ENCODE results near the gene BICRA. TPM values are rescaled to one million over a fixed set of nuclear protein-coding genes. Genes with fewer than 3 reads are reported as not detected.
A peak's percentile ranks its signal among the peaks of the same experiment; 100 is the strongest.

Gene BICRA
- total RNA-seq, 4 donors from 2014 or later: 8.4 to 35.2 (median 28.7) TPM

GRCh38 chr19:47644743-47645482 is 36.0 kb downstream of the BICRA start:
- no peak overlapping the region for H3K4me3 ChIP-seq
- in situ Hi-C loops (cut with MboI; ENCODE audit: low sequenced_read_pairs in 4 of 4): no loop called here
- peaks cover 38 to 49% of the 10 kb centered on the region in 2 donors for H3K4me1 ChIP-seq

GRCh38 chr19:47646924-47647323 is 38.0 kb downstream of the BICRA start:
- TF ChIP-seq POLR2A (IDR thresholded peaks at IDR 0.05): no peak
- no peak for TF ChIP-seq CTCF (IDR thresholded peaks at IDR 0.05 in 4 of 5, conservative IDR thresholded peaks at IDR 0.05 in 1 of 5)
- H3K27me3 ChIP-seq: no peaks in the 10 kb centered on the region
- H3K27ac ChIP-seq: peak overlapping the region; percentile 81 to 92 (median 84)
- no peaks in the 10 kb centered on the region for H3K9me3 ChIP-seq
- H3K36me3 ChIP-seq: no peaks in the 10 kb centered on the region
- in situ Hi-C loops (cut with MboI; ENCODE audit: low sequenced_read_pairs in 4 of 4) (no loop called here), intact Hi-C loops (cut with DNase I; ENCODE audit: low total_unique reads) (no loop called here)
- H3K4me3 ChIP-seq: no peak overlapping the region
- DNase-seq (no peak), ATAC-seq (no peak)
- peaks cover 43 to 49% of the 10 kb centered on the region in 2 donors for H3K4me1 ChIP-seq

More at GRCh38 chr19:47644743-47645482, 36.0 kb downstream of the BICRA start:
- intact Hi-C loops (cut with DNase I; ENCODE audit: low total_unique reads): no loop called here
- Histone ChIP-seq H3K9me3 (no peaks in the 10 kb centered on the region), H3K36me3 (no peaks in the 10 kb centered on the region), H3K27me3 (no peaks in the 10 kb centered on the region), H3K27ac (peak overlapping the region in 3 of 4 donors; percentile 6 to 54 (median 19))
- DNase-seq (no peak), ATAC-seq (no peak)
- no peak for TF ChIP-seq CTCF (IDR thresholded peaks at IDR 0.05 in 4 of 5, conservative IDR thresholded peaks at IDR 0.05 in 1 of 5)
- no peak for TF ChIP-seq POLR2A (IDR thresholded peaks at IDR 0.05)

GRCh38 chr19:47649588-47649987 is 40.7 kb downstream of the BICRA start:
- Histone ChIP-seq H3K27ac (peak overlapping the region; percentile 81 to 92 (median 84)), H3K27me3 (no peaks in the 10 kb centered on the region), H3K36me3 (no peaks in the 10 kb centered on the region), H3K9me3 (no peaks in the 10 kb centered on the region), H3K4me1 (peaks cover 43 to 46% of the 10 kb centered on the region in 2 donors), H3K4me3 (no peak overlapping the region)
- DNase-seq (no peak), ATAC-seq (no peak)
- intact Hi-C loops (cut with DNase I; ENCODE audit: low total_unique reads) (no loop called here), in situ Hi-C loops (cut with MboI; ENCODE audit: low sequenced_read_pairs in 4 of 4) (no loop called here)
- TF ChIP-seq POLR2A (IDR thresholded peaks at IDR 0.05): no peak
- no peak for TF ChIP-seq CTCF (IDR thresholded peaks at IDR 0.05 in 4 of 5, conservative IDR thresholded peaks at IDR 0.05 in 1 of 5)

GRCh38 chr19:47650700-47651099 is 41.8 kb downstream of the BICRA start:
- no peak for TF ChIP-seq CTCF (IDR thresholded peaks at IDR 0.05 in 4 of 5, conservative IDR thresholded peaks at IDR 0.05 in 1 of 5)
- TF ChIP-seq POLR2A (IDR thresholded peaks at IDR 0.05): no peak
- Histone ChIP-seq H3K27ac (peak overlapping the region in 1 of 4 donors; percentile 19), H3K9me3 (no peaks in the 10 kb centered on the region), H3K36me3 (no peaks in the 10 kb centered on the region), H3K4me3 (no peak overlapping the region), H3K4me1 (peaks cover 32 to 35% of the 10 kb centered on the region in 2 donors), H3K27me3 (no peaks in the 10 kb centered on the region)
- DNase-seq: no peak
- intact Hi-C loops (cut with DNase I; ENCODE audit: low total_unique reads): no loop called here
- in situ Hi-C loops (cut with MboI; ENCODE audit: low sequenced_read_pairs in 4 of 4): no loop called here
- ATAC-seq: no peak

All from gastrocnemius medialis (tissue), 4 donors.